HL-60 (cell line): Measurements from ENCODE around the gene UBA6.

Experiments used
- GABPA ChIP-seq: IDR thresholded peaks from 2 replicates; pipeline ENCODE4 v1.6.1; 2012; ENCODE audit warnings: low read depth
- POLR2AphosphoS5 ChIP-seq: IDR thresholded peaks from 2 replicates; pipeline ENCODE4 v1.6.1; 2012; ENCODE audit warnings: low read depth
- SPI1 ChIP-seq: IDR thresholded peaks from 2 replicates; pipeline ENCODE4 v1.6.1; 2012; ENCODE audit warnings: low read depth, mild to moderate bottlenecking, borderline replicate concordance
- TF ChIP-seq, protein P1 (sequence below): IDR thresholded peaks from one replicate; pipeline ENCODE4 v1.5.1; 2011; ENCODE audit warnings: low read length, control low read depth, inconsistent platforms; ENCODE audit not compliant: insufficient read depth
- TF ChIP-seq, protein P2 (sequence below): IDR thresholded peaks from 2 replicates; pipeline ENCODE4 v1.6.1; 2012; ENCODE audit warnings: low read depth; ENCODE audit not compliant: insufficient replicate concordance

- TF ChIP-seq, protein P1, sequence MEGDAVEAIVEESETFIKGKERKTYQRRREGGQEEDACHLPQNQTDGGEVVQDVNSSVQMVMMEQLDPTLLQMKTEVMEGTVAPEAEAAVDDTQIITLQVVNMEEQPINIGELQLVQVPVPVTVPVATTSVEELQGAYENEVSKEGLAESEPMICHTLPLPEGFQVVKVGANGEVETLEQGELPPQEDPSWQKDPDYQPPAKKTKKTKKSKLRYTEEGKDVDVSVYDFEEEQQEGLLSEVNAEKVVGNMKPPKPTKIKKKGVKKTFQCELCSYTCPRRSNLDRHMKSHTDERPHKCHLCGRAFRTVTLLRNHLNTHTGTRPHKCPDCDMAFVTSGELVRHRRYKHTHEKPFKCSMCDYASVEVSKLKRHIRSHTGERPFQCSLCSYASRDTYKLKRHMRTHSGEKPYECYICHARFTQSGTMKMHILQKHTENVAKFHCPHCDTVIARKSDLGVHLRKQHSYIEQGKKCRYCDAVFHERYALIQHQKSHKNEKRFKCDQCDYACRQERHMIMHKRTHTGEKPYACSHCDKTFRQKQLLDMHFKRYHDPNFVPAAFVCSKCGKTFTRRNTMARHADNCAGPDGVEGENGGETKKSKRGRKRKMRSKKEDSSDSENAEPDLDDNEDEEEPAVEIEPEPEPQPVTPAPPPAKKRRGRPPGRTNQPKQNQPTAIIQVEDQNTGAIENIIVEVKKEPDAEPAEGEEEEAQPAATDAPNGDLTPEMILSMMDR: no peak
- TF ChIP-seq, protein P2, sequence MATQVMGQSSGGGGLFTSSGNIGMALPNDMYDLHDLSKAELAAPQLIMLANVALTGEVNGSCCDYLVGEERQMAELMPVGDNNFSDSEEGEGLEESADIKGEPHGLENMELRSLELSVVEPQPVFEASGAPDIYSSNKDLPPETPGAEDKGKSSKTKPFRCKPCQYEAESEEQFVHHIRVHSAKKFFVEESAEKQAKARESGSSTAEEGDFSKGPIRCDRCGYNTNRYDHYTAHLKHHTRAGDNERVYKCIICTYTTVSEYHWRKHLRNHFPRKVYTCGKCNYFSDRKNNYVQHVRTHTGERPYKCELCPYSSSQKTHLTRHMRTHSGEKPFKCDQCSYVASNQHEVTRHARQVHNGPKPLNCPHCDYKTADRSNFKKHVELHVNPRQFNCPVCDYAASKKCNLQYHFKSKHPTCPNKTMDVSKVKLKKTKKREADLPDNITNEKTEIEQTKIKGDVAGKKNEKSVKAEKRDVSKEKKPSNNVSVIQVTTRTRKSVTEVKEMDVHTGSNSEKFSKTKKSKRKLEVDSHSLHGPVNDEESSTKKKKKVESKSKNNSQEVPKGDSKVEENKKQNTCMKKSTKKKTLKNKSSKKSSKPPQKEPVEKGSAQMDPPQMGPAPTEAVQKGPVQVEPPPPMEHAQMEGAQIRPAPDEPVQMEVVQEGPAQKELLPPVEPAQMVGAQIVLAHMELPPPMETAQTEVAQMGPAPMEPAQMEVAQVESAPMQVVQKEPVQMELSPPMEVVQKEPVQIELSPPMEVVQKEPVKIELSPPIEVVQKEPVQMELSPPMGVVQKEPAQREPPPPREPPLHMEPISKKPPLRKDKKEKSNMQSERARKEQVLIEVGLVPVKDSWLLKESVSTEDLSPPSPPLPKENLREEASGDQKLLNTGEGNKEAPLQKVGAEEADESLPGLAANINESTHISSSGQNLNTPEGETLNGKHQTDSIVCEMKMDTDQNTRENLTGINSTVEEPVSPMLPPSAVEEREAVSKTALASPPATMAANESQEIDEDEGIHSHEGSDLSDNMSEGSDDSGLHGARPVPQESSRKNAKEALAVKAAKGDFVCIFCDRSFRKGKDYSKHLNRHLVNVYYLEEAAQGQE: no peak
- TF ChIP-seq POLR2AphosphoS5 (no peak), GABPA (no peak), SPI1 (no peak)
These were observed 116.5 kb downstream of the UBA6 start for GRCh38 chr4:67584496-67584895.
